ENCODE measurements around the gene PVR.

- TF ChIP-seq POLR2AphosphoS5 (IDR thresholded peaks at IDR 0.05; ENCODE audit: insufficient read depth in 1 of 2, low read depth in 1 of 2): peak; percentile 5 to 64
- no peak for TF ChIP-seq CTCF (IDR thresholded peaks at IDR 0.05)
Observed at GRCh38 chr19:44684892-44685863, 41.5 kb downstream of the PVR start.
